HepG2 (cell line): ENCODE data around the gene GADD45GIP1. TPM values are rescaled to one million over a fixed set of nuclear protein-coding genes. Genes with fewer than 3 reads are reported as not detected.
A peak's percentile ranks its signal among the peaks of the same experiment; 100 is the strongest.

ENCODE experiments used
- GABPA ChIP-seq, 2 experiments: IDR thresholded peaks; 2 replicates each; pipeline ENCODE4 v1.6.1; 2011 to 2016; ENCODE audit warnings: low read depth in 2 of 2, low read length in 1 of 2, missing biosample characterization in 1 of 2, missing genetic modification characterization in 1 of 2
- HDAC6 ChIP-seq: fragments of 200-600 bp; sonication (generic); IDR thresholded peaks from 2 replicates; pipeline ENCODE4 v1.7.0; 2017; ENCODE audit warnings: mild to moderate bottlenecking, antibody characterized with exemption, low read length, low read depth
- POLR2A ChIP-seq, 2 experiments: IDR thresholded peaks; 2 replicates each; pipeline ENCODE4 v1.6.1; 2011; ENCODE audit warnings: low read depth in 2 of 2, low read length in 2 of 2, mild to moderate bottlenecking in 1 of 2, moderate library complexity in 1 of 2; ENCODE audit not compliant: insufficient read depth in 1 of 2
- RAD21 ChIP-seq: fragments of 450-650 bp; formaldehyde crosslinking; IDR thresholded peaks from 2 replicates; pipeline ENCODE4 v1.5.0; 2020; ENCODE audit warnings: mild to moderate bottlenecking
- ZBTB38 ChIP-seq: sonication (generic); formaldehyde crosslinking; IDR thresholded peaks from 2 replicates; pipeline ENCODE4 v1.5.1; 2020; ENCODE audit warnings: mild to moderate bottlenecking, missing genetic modification reagents
- ZNF263 ChIP-seq: sonication (generic); formaldehyde crosslinking; IDR thresholded peaks from 2 replicates; pipeline ENCODE4 v1.4.0; 2020; ENCODE audit warnings: missing genetic modification reagents
- ZNF451 ChIP-seq: sonication (generic); formaldehyde crosslinking; IDR thresholded peaks from 2 replicates; pipeline ENCODE4 v1.5.0; 2020; ENCODE audit warnings: mild to moderate bottlenecking, missing genetic modification reagents
- ZNF607 ChIP-seq: sonication (generic); formaldehyde crosslinking; IDR thresholded peaks from 2 replicates; pipeline ENCODE4 v1.5.1; 2020; ENCODE audit warnings: missing genetic modification reagents, mild to moderate bottlenecking, borderline replicate concordance
- ZSCAN31 ChIP-seq: sonication (generic); formaldehyde crosslinking; IDR thresholded peaks from 2 replicates; pipeline ENCODE4 v1.5.0; 2020; ENCODE audit warnings: low read depth, mild to moderate bottlenecking, missing genetic modification reagents
- polyA plus RNA-seq, 8 experiments: library from polyadenylated mRNA; depleted of rRNA in 3 of 8; stranded (reverse) in 7 of 8; unstranded in 1 of 8; fragments of >200 nt; fragmentation: Illumina TruSeq in 4 of 8; extraction: Trizol in 4 of 8; gene quantifications; 2 replicates each; pipeline versions ENCODE4 v1.2.1 to v1.2.3, GENCODE V29; 2011 to 2016; ENCODE audit warnings: low read depth in 4 of 8, missing spikeins in 1 of 8, mixed read lengths in 1 of 8; ENCODE audit not compliant: insufficient read depth in 1 of 8
- total RNA-seq, 5 experiments: library from RNA; depleted of rRNA; stranded (reverse); fragments of >200 nt; fragmentation: Illumina TruSeq; extraction: Trizol; gene quantifications; 2 replicates each; pipeline ENCODE4 v1.2.3, GENCODE V29; 2016; ENCODE audit warnings: low read depth in 1 of 5
- TF ChIP-seq, protein P1 (sequence below): sonication (generic); formaldehyde crosslinking; IDR thresholded peaks from 2 replicates; pipeline ENCODE4 v1.4.0; 2020; ENCODE audit warnings: missing genetic modification reagents
- TF ChIP-seq, protein P2 (sequence below): sonication (generic); formaldehyde crosslinking; IDR thresholded peaks from 2 replicates; pipeline ENCODE4 v1.5.0; 2020; ENCODE audit warnings: mild to moderate bottlenecking, missing genetic modification reagents, moderate library complexity
- TF ChIP-seq, protein P3 (sequence below): IDR thresholded peaks from 2 replicates; pipeline ENCODE4 v1.6.1; 2016; ENCODE audit warnings: low read depth, missing genetic modification reagents, missing compliant biosample characterization
- TF ChIP-seq, protein P4 (sequence below): IDR thresholded peaks from 2 replicates; pipeline ENCODE4 v1.6.1; 2016; ENCODE audit warnings: missing genetic modification reagents, missing compliant biosample characterization
- TF ChIP-seq, protein P5 (sequence below): sonication (generic); formaldehyde crosslinking; IDR thresholded peaks from 2 replicates; pipeline ENCODE4 v1.4.0; 2020; ENCODE audit warnings: missing genetic modification reagents
- TF ChIP-seq, protein P6 (sequence below): IDR thresholded peaks from 2 replicates; pipeline ENCODE4 v1.6.1; 2016; ENCODE audit warnings: low read depth

GADD45GIP1 gene
- total and polyA plus RNA-seq, 2 of the 13 experiments (the other 11 are each of a cell fraction or from before 2014, with no cell fraction given): 24.6 to 30.7 TPM

DNA sequence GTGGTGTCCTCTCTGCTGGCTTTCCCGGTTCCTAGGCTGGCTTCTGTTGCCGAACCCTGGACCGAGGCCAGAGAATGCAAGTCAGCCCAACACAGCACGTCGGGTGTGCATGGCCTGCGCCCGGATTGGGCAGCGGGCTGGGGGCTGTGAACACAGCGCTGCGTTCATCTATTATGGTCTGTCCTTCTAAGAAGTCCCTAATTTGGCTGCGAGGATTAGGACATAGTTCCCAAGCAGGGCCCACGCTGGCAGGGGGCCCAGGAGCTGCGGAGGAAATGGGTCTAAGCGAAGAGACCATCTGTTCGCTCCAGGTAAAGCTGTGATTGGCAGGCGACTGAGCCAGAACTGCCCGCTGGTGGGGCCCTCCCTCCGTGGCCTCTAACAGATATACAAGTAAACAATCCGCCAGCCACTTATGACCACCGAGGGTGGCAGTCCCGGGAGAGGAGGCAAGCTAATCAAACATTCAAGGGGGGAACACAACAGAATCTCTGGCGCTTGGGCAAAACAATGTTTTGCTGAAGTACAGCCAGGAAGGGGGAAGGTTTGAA lies 43.9 kb downstream of the GADD45GIP1 start (continued):
- TF ChIP-seq RAD21 (CRISPR knock-in tag): no peak
- no peak for TF ChIP-seq ZNF607 (CRISPR knock-in tag)
- TF ChIP-seq ZSCAN31 (CRISPR knock-in tag): no peak
- no peak for TF ChIP-seq ZNF451 (CRISPR knock-in tag)
- TF ChIP-seq, protein P1, sequence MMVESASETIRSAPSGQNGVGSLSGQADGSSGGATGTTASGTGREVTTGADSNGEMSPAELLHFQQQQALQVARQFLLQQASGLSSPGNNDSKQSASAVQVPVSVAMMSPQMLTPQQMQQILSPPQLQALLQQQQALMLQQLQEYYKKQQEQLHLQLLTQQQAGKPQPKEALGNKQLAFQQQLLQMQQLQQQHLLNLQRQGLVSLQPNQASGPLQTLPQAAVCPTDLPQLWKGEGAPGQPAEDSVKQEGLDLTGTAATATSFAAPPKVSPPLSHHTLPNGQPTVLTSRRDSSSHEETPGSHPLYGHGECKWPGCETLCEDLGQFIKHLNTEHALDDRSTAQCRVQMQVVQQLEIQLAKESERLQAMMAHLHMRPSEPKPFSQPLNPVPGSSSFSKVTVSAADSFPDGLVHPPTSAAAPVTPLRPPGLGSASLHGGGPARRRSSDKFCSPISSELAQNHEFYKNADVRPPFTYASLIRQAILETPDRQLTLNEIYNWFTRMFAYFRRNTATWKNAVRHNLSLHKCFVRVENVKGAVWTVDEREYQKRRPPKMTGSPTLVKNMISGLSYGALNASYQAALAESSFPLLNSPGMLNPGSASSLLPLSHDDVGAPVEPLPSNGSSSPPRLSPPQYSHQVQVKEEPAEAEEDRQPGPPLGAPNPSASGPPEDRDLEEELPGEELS (CRISPR knock-in tag): peak; percentile 69
- TF ChIP-seq HDAC6: no peak
- TF ChIP-seq POLR2A (IDR thresholded peaks at IDR 0.05; ENCODE audit: insufficient read depth in 1 of 2, low read depth in 2 of 2, low read length in 2 of 2): 0 out of 4 replicates have a peak, but pooled peaks have one; percentile 12 to 13
- no peak for TF ChIP-seq ZNF263 (CRISPR knock-in tag)
- TF ChIP-seq, protein P2, sequence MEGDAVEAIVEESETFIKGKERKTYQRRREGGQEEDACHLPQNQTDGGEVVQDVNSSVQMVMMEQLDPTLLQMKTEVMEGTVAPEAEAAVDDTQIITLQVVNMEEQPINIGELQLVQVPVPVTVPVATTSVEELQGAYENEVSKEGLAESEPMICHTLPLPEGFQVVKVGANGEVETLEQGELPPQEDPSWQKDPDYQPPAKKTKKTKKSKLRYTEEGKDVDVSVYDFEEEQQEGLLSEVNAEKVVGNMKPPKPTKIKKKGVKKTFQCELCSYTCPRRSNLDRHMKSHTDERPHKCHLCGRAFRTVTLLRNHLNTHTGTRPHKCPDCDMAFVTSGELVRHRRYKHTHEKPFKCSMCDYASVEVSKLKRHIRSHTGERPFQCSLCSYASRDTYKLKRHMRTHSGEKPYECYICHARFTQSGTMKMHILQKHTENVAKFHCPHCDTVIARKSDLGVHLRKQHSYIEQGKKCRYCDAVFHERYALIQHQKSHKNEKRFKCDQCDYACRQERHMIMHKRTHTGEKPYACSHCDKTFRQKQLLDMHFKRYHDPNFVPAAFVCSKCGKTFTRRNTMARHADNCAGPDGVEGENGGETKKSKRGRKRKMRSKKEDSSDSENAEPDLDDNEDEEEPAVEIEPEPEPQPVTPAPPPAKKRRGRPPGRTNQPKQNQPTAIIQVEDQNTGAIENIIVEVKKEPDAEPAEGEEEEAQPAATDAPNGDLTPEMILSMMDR: no peak
- TF ChIP-seq, protein P3, sequence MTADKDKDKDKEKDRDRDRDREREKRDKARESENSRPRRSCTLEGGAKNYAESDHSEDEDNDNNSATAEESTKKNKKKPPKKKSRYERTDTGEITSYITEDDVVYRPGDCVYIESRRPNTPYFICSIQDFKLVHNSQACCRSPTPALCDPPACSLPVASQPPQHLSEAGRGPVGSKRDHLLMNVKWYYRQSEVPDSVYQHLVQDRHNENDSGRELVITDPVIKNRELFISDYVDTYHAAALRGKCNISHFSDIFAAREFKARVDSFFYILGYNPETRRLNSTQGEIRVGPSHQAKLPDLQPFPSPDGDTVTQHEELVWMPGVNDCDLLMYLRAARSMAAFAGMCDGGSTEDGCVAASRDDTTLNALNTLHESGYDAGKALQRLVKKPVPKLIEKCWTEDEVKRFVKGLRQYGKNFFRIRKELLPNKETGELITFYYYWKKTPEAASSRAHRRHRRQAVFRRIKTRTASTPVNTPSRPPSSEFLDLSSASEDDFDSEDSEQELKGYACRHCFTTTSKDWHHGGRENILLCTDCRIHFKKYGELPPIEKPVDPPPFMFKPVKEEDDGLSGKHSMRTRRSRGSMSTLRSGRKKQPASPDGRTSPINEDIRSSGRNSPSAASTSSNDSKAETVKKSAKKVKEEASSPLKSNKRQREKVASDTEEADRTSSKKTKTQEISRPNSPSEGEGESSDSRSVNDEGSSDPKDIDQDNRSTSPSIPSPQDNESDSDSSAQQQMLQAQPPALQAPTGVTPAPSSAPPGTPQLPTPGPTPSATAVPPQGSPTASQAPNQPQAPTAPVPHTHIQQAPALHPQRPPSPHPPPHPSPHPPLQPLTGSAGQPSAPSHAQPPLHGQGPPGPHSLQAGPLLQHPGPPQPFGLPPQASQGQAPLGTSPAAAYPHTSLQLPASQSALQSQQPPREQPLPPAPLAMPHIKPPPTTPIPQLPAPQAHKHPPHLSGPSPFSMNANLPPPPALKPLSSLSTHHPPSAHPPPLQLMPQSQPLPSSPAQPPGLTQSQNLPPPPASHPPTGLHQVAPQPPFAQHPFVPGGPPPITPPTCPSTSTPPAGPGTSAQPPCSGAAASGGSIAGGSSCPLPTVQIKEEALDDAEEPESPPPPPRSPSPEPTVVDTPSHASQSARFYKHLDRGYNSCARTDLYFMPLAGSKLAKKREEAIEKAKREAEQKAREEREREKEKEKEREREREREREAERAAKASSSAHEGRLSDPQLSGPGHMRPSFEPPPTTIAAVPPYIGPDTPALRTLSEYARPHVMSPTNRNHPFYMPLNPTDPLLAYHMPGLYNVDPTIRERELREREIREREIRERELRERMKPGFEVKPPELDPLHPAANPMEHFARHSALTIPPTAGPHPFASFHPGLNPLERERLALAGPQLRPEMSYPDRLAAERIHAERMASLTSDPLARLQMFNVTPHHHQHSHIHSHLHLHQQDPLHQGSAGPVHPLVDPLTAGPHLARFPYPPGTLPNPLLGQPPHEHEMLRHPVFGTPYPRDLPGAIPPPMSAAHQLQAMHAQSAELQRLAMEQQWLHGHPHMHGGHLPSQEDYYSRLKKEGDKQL (CRISPR knock-in tag): no peak
- TF ChIP-seq, protein P4, sequence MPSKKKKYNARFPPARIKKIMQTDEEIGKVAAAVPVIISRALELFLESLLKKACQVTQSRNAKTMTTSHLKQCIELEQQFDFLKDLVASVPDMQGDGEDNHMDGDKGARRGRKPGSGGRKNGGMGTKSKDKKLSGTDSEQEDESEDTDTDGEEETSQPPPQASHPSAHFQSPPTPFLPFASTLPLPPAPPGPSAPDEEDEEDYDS: peak; percentile 31; the same call in 1 of the 2 replicates
- TF ChIP-seq, protein P5, sequence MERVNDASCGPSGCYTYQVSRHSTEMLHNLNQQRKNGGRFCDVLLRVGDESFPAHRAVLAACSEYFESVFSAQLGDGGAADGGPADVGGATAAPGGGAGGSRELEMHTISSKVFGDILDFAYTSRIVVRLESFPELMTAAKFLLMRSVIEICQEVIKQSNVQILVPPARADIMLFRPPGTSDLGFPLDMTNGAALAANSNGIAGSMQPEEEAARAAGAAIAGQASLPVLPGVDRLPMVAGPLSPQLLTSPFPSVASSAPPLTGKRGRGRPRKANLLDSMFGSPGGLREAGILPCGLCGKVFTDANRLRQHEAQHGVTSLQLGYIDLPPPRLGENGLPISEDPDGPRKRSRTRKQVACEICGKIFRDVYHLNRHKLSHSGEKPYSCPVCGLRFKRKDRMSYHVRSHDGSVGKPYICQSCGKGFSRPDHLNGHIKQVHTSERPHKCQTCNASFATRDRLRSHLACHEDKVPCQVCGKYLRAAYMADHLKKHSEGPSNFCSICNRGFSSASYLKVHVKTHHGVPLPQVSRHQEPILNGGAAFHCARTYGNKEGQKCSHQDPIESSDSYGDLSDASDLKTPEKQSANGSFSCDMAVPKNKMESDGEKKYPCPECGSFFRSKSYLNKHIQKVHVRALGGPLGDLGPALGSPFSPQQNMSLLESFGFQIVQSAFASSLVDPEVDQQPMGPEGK: peak; percentile 55; the same call in 1 of the 2 replicates
- TF ChIP-seq, protein P6, sequence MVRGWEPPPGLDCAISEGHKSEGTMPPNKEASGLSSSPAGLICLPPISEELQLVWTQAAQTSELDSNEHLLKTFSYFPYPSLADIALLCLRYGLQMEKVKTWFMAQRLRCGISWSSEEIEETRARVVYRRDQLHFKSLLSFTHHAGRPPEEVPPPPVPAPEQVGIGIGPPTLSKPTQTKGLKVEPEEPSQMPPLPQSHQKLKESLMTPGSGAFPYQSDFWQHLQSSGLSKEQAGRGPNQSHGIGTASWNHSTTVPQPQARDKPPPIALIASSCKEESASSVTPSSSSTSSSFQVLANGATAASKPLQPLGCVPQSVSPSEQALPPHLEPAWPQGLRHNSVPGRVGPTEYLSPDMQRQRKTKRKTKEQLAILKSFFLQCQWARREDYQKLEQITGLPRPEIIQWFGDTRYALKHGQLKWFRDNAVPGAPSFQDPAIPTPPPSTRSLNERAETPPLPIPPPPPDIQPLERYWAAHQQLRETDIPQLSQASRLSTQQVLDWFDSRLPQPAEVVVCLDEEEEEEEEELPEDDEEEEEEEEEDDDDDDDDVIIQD (CRISPR knock-in tag): 0 out of 2 replicates have a peak, but pooled peaks have one; percentile 23
- TF ChIP-seq ZBTB38 (CRISPR knock-in tag): no peak
- TF ChIP-seq GABPA (IDR thresholded peaks at IDR 0.05; ENCODE audit: low read depth, low read length): no peak
- TF ChIP-seq GABPA (CRISPR knock-in tag; IDR thresholded peaks at IDR 0.05; ENCODE audit: low read depth): no peak
